ENCODE data around the gene ATG7.

Gene ATG7

DNA sequence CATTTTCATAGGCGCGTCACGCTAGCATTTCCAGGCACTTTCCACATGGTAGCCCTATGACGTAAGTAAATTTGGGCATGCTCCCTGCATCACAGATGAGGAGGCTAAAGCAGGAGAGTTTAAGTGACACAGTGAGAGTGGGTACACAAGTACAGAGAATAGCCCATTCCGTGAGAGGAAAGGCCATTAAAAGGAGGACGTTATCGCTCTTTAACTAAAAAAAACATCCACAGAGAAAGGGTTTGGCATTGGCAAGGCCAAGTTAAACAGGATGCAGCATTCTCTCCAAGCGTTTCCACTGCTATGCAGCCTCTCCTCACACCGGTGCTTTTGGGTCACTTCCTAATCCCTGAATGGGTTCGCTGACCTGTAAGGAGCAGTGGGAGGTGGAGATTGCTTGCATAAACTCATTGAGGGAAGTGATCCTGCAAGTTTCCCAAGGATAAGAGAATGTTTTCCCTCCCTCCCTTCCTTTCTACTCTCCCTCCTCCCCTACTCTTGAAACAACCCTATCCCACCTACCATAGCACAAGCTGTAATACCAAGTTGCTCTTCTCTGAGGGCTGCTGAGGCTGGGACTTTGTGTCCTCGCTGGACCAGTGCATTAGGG, 223.9 kb downstream of the ATG7 start (continued):
- TF ChIP-seq, protein P1, sequence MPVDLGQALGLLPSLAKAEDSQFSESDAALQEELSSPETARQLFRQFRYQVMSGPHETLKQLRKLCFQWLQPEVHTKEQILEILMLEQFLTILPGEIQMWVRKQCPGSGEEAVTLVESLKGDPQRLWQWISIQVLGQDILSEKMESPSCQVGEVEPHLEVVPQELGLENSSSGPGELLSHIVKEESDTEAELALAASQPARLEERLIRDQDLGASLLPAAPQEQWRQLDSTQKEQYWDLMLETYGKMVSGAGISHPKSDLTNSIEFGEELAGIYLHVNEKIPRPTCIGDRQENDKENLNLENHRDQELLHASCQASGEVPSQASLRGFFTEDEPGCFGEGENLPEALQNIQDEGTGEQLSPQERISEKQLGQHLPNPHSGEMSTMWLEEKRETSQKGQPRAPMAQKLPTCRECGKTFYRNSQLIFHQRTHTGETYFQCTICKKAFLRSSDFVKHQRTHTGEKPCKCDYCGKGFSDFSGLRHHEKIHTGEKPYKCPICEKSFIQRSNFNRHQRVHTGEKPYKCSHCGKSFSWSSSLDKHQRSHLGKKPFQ (tag by site-specific recombination; IDR thresholded peaks at IDR 0.05): peak; percentile 92
- TF ChIP-seq, protein P2, sequence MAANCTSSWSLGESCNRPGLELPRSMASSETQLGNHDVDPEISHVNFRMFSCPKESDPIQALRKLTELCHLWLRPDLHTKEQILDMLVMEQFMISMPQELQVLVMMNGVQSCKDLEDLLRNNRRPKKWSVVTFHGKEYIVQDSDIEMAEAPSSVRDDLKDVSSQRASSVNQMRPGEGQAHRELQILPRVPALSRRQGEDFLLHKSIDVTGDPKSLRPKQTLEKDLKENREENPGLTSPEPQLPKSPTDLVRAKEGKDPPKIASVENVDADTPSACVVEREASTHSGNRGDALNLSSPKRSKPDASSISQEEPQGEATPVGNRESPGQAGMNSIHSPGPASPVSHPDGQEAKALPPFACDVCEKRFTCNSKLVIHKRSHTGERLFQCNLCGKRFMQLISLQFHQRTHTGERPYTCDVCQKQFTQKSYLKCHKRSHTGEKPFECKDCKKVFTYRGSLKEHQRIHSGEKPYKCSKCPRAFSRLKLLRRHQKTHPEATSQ (tag by site-specific recombination; IDR thresholded peaks at IDR 0.05): no peak
- peak; percentile 62 for TF ChIP-seq OSR2 (tag by site-specific recombination; IDR thresholded peaks at IDR 0.05)
- no peak for TF ChIP-seq ZNF791 (tag by site-specific recombination; IDR thresholded peaks at IDR 0.05)
- TF ChIP-seq, protein P3, sequence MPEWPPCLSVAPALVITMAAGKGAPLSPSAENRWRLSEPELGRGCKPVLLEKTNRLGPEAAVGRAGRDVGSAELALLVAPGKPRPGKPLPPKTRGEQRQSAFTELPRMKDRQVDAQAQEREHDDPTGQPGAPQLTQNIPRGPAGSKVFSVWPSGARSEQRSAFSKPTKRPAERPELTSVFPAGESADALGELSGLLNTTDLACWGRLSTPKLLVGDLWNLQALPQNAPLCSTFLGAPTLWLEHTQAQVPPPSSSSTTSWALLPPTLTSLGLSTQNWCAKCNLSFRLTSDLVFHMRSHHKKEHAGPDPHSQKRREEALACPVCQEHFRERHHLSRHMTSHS (tag by site-specific recombination; IDR thresholded peaks at IDR 0.05): no peak
- TF ChIP-seq, protein P4, sequence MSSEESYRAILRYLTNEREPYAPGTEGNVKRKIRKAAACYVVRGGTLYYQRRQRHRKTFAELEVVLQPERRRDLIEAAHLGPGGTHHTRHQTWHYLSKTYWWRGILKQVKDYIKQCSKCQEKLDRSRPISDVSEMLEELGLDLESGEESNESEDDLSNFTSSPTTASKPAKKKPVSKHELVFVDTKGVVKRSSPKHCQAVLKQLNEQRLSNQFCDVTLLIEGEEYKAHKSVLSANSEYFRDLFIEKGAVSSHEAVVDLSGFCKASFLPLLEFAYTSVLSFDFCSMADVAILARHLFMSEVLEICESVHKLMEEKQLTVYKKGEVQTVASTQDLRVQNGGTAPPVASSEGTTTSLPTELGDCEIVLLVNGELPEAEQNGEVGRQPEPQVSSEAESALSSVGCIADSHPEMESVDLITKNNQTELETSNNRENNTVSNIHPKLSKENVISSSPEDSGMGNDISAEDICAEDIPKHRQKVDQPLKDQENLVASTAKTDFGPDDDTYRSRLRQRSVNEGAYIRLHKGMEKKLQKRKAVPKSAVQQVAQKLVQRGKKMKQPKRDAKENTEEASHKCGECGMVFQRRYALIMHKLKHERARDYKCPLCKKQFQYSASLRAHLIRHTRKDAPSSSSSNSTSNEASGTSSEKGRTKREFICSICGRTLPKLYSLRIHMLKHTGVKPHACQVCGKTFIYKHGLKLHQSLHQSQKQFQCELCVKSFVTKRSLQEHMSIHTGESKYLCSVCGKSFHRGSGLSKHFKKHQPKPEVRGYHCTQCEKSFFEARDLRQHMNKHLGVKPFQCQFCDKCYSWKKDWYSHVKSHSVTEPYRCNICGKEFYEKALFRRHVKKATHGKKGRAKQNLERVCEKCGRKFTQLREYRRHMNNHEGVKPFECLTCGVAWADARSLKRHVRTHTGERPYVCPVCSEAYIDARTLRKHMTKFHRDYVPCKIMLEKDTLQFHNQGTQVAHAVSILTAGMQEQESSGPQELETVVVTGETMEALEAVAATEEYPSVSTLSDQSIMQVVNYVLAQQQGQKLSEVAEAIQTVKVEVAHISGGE (tag by site-specific recombination; conservative IDR thresholded peaks at IDR 0.05; ENCODE audit: low read depth): peak; percentile 30; the same call in 1 of the 2 replicates
- peak; percentile 79 for TF ChIP-seq ZFP69B (tag by site-specific recombination; IDR thresholded peaks at IDR 0.05)
- peak; percentile 48 for TF ChIP-seq GLIS1 (tag by site-specific recombination; IDR thresholded peaks at IDR 0.05)
- peak; percentile 84 for TF ChIP-seq ZBTB17 (tag by site-specific recombination; IDR thresholded peaks at IDR 0.05)
- 0 out of 2 replicates have a peak, but pooled peaks have one; percentile 34 for TF ChIP-seq ZNF366 (tag by site-specific recombination; conservative IDR thresholded peaks at IDR 0.05)
- peak; percentile 48; the same call in 1 of the 2 replicates for TF ChIP-seq ZBTB20 (tag by site-specific recombination; IDR thresholded peaks at IDR 0.05)
- no peak for TF ChIP-seq ZNF404 (tag by site-specific recombination; IDR thresholded peaks at IDR 0.05)
- no peak for TF ChIP-seq KLF10 (tag by site-specific recombination; IDR thresholded peaks at IDR 0.05)
- TF ChIP-seq BCL11B (tag by site-specific recombination; IDR thresholded peaks at IDR 0.05; ENCODE audit: low read depth): no peak
- TF ChIP-seq, protein P5, sequence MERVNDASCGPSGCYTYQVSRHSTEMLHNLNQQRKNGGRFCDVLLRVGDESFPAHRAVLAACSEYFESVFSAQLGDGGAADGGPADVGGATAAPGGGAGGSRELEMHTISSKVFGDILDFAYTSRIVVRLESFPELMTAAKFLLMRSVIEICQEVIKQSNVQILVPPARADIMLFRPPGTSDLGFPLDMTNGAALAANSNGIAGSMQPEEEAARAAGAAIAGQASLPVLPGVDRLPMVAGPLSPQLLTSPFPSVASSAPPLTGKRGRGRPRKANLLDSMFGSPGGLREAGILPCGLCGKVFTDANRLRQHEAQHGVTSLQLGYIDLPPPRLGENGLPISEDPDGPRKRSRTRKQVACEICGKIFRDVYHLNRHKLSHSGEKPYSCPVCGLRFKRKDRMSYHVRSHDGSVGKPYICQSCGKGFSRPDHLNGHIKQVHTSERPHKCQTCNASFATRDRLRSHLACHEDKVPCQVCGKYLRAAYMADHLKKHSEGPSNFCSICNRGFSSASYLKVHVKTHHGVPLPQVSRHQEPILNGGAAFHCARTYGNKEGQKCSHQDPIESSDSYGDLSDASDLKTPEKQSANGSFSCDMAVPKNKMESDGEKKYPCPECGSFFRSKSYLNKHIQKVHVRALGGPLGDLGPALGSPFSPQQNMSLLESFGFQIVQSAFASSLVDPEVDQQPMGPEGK (tag by site-specific recombination; IDR thresholded peaks at IDR 0.05): peak; percentile 56
- TF ChIP-seq SP2 (tag by site-specific recombination; IDR thresholded peaks at IDR 0.05): no peak
- TF ChIP-seq, protein P6, sequence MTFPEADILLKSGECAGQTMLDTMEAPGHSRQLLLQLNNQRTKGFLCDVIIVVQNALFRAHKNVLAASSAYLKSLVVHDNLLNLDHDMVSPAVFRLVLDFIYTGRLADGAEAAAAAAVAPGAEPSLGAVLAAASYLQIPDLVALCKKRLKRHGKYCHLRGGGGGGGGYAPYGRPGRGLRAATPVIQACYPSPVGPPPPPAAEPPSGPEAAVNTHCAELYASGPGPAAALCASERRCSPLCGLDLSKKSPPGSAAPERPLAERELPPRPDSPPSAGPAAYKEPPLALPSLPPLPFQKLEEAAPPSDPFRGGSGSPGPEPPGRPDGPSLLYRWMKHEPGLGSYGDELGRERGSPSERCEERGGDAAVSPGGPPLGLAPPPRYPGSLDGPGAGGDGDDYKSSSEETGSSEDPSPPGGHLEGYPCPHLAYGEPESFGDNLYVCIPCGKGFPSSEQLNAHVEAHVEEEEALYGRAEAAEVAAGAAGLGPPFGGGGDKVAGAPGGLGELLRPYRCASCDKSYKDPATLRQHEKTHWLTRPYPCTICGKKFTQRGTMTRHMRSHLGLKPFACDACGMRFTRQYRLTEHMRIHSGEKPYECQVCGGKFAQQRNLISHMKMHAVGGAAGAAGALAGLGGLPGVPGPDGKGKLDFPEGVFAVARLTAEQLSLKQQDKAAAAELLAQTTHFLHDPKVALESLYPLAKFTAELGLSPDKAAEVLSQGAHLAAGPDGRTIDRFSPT (tag by site-specific recombination; IDR thresholded peaks at IDR 0.05): no peak
- TF ChIP-seq, protein P7, sequence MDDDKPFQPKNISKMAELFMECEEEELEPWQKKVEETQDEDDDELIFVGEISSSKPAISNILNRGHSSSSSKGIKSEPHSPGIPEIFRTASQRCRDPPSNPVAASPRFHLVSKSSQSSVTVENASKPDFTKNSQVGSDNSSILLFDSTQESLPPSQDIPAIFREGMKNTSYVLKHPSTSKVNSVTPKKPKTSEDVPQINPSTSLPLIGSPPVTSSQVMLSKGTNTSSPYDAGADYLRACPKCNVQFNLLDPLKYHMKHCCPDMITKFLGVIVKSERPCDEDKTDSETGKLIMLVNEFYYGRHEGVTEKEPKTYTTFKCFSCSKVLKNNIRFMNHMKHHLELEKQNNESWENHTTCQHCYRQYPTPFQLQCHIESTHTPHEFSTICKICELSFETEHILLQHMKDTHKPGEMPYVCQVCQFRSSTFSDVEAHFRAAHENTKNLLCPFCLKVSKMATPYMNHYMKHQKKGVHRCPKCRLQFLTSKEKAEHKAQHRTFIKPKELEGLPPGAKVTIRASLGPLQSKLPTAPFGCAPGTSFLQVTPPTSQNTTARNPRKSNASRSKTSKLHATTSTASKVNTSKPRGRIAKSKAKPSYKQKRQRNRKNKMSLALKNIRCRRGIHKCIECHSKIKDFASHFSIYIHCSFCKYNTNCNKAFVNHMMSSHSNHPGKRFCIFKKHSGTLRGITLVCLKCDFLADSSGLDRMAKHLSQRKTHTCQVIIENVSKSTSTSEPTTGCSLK (tag by site-specific recombination; IDR thresholded peaks at IDR 0.05): no peak
- TF ChIP-seq, protein P8, sequence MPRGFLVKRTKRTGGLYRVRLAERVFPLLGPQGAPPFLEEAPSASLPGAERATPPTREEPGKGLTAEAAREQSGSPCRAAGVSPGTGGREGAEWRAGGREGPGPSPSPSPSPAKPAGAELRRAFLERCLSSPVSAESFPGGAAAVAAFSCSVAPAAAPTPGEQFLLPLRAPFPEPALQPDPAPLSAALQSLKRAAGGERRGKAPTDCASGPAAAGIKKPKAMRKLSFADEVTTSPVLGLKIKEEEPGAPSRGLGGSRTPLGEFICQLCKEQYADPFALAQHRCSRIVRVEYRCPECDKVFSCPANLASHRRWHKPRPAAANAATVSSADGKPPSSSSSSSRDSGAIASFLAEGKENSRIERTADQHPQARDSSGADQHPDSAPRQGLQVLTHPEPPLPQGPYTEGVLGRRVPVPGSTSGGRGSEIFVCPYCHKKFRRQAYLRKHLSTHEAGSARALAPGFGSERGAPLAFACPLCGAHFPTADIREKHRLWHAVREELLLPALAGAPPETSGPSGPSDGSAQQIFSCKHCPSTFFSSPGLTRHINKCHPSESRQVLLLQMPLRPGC (tag by site-specific recombination; IDR thresholded peaks at IDR 0.05): peak; percentile 59; the same call in 1 of the 2 replicates
- TF ChIP-seq, protein P9, sequence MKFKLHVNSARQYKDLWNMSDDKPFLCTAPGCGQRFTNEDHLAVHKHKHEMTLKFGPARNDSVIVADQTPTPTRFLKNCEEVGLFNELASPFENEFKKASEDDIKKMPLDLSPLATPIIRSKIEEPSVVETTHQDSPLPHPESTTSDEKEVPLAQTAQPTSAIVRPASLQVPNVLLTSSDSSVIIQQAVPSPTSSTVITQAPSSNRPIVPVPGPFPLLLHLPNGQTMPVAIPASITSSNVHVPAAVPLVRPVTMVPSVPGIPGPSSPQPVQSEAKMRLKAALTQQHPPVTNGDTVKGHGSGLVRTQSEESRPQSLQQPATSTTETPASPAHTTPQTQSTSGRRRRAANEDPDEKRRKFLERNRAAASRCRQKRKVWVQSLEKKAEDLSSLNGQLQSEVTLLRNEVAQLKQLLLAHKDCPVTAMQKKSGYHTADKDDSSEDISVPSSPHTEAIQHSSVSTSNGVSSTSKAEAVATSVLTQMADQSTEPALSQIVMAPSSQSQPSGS (tag by site-specific recombination; IDR thresholded peaks at IDR 0.05; ENCODE audit: low read depth): peak; percentile 99
- no peak for TF ChIP-seq SCRT2 (tag by site-specific recombination; IDR thresholded peaks at IDR 0.05)
- TF ChIP-seq ZNF707 (tag by site-specific recombination; IDR thresholded peaks at IDR 0.05): no peak
